ENCODE measurements around the gene SMIM28. TPM values are rescaled to one million over a fixed set of nuclear protein-coding genes. Genes with fewer than 3 reads are reported as not detected.

SMIM28 gene
- total RNA-seq, 1 donor from 2014 or later = not detected

Other genes starting within 250 kb of the SMIM28 start
- gene ARFGEF3, start 216.0 kb upstream of the SMIM28 start, total RNA-seq = 2.0 TPM
- gene PBOV1, start 159.4 kb upstream of the SMIM28 start, total RNA-seq = not detected
- gene HEBP2, start 26.3 kb downstream of the SMIM28 start, total RNA-seq = 101 TPM
- gene NHSL1, start 121.6 kb downstream of the SMIM28 start, total RNA-seq = 44.7 TPM